Measurements from ENCODE around the gene CDH23.

GRCh38 chr10:71504168-71504567 lies 107.4 kb downstream of the CDH23 start:
- TF ChIP-seq, protein P1, sequence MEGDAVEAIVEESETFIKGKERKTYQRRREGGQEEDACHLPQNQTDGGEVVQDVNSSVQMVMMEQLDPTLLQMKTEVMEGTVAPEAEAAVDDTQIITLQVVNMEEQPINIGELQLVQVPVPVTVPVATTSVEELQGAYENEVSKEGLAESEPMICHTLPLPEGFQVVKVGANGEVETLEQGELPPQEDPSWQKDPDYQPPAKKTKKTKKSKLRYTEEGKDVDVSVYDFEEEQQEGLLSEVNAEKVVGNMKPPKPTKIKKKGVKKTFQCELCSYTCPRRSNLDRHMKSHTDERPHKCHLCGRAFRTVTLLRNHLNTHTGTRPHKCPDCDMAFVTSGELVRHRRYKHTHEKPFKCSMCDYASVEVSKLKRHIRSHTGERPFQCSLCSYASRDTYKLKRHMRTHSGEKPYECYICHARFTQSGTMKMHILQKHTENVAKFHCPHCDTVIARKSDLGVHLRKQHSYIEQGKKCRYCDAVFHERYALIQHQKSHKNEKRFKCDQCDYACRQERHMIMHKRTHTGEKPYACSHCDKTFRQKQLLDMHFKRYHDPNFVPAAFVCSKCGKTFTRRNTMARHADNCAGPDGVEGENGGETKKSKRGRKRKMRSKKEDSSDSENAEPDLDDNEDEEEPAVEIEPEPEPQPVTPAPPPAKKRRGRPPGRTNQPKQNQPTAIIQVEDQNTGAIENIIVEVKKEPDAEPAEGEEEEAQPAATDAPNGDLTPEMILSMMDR (conservative IDR thresholded peaks at IDR 0.05 in 1 of 2, IDR thresholded peaks at IDR 0.05 in 1 of 2; ENCODE audit: extremely low read depth in 1 of 2, insufficient read depth in 1 of 2, low read depth in 1 of 2, low read length in 2 of 2) = no peak
- TF ChIP-seq EZH2 (IDR thresholded peaks at IDR 0.05; ENCODE audit: borderline replicate concordance, low read length) = no peak
